KOPT-K1 (cell line): Measurements from ENCODE around the gene CCDC177.

ENCODE experiments used
- H3K27ac ChIP-seq: fragments of 200-600 bp; sonication (generic); 2 replicates; pipeline ENCODE4 v1.5.1; 2016; ENCODE audit warnings: antibody characterized with exemption, mild to moderate bottlenecking, low read depth, low read length; ENCODE audit not compliant: poor library complexity, severe bottlenecking
- H3K36me3 ChIP-seq: fragments of 200-600 bp; sonication (generic); 2 replicates; pipeline ENCODE4 v1.5.1; 2017; ENCODE audit warnings: antibody characterized with exemption, mild to moderate bottlenecking, low read length, moderate library complexity; ENCODE audit not compliant: insufficient read depth
- H3K9me3 ChIP-seq: fragments of 200-600 bp; sonication (generic); 2 replicates; pipeline ENCODE4 v1.5.1; 2017; ENCODE audit warnings: antibody characterized with exemption, low read length, mild to moderate bottlenecking; ENCODE audit not compliant: insufficient read depth, poor library complexity, severe bottlenecking

The CCDC177 gene

DNA sequence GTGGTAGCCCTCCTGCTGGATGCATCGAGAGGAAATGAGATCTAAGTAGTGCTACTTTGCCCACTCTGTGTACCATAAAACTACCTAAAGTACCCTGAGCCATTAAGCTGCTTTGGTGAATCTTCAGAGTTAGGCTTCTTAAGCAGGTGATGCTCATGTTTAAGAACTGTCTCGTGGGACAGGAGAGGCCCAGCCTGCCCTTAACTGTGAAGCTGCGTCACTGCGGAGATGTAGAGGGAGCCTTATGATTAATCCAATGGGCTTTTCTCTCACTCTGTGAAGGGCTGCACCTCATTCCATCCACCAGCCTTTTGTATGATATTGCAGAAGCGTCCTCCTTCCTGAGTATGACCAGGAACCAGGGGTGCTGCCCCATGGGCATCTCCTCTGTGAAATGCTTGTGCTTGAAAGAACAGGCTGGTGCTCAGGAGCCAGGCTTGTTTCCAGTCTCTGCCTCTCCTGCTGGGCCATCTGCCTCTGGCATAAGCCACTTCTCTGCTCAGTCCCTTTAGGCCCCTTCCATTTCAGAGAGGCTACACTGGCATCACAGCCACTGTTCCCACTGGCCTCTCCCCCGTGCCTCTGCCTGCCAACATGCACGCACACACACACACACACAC is 6.8 kb upstream of the CCDC177 start:
- Histone ChIP-seq H3K9me3 (no peaks in the 10 kb centered on the region), H3K27ac (no peak overlapping the region), H3K36me3 (no peaks in the 10 kb centered on the region)

DNA sequence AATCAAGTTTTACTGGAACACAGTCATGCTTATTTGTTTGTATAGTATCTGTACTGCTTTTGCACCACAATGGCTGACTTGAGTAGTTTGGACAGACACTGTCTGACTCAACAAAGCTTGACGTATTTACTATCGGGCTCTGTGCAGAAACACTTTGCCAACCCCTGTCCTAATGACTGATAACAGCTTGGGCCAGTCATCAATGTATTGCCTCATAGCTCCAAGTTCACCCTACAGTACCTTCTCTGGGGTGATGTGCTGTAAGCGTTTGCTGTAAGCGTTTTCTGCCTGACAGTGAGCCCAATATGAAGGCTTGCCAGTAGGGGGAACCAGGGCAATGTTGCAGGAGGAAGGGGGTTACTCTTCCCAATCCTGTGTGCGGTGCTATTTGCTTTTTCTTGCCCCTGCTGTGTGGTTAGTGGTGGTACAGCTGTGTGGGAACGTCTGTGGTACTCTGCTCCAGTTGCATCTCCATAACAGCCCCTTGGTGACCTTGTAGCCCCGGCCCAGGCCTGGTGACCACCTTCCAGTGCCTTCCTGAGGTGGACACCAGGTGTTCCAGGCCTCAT is 5.4 kb upstream of the CCDC177 start:
- no peaks in the 10 kb centered on the region for H3K9me3 ChIP-seq
- H3K36me3 ChIP-seq: no peaks in the 10 kb centered on the region
- no peak overlapping the region for H3K27ac ChIP-seq

GRCh38 chr14:69579476-69579875 is 4.8 kb upstream of the CCDC177 start:
- Histone ChIP-seq H3K27ac (no peak overlapping the region), H3K36me3 (no peaks in the 10 kb centered on the region)

DNA sequence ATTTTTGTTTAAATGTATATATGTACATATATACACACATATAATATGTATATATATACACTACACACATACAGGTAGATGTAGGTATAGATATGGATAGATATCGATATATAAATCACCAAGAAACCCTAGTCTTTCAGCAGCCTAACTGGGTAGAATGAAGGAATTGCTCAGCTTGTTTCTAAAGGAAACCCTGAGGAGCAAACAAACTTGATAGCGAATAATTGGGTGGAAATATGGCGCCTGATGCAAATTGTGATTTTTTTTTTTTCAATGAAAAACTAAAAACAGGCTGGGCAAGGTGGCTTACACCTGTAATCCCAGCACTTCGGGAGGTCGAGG is 254 bp upstream of the CCDC177 start:
- no peaks in the 10 kb centered on the region for H3K36me3 ChIP-seq
- no peak overlapping the region for H3K27ac ChIP-seq
- no peaks in the 10 kb centered on the region for H3K9me3 ChIP-seq

More at GRCh38 chr14:69579476-69579875, 4.8 kb upstream of the CCDC177 start:
- no peaks in the 10 kb centered on the region for H3K9me3 ChIP-seq

GRCh38 chr14:69573831-69574262 is 824 bp downstream of the CCDC177 start:
- Histone ChIP-seq H3K27ac (no peak overlapping the region), H3K36me3 (no peaks in the 10 kb centered on the region), H3K9me3 (no peaks in the 10 kb centered on the region)

DNA sequence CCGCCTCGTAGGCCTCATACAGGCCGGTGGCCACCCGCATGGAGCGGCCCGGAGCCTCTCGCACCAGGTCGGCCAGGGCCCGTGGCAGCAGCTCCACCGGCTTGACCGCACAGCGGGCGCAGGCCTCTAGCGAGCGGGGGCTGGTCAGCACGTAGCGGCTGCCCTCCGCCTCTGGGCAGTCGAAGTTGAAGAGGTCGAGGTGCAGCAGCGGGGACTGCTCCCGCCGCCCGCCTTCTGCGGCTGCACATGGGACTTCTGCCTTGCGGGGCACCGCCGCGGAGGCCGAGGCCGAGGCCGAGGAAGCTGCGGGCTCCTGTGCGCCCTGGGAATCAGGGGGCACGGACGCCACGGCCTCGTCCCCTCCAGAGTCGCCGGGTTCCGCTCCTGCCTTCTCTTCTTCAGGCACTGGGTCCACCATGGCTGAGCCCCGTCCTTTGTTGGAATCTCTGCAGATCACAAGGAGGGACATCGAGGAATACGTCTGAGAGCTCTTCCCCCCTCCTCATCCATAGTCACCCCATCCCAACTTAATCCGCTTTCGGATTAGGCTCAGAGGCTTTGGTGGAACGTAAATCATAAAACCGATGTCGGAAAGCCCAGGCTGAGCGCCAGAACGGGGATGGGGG is 1.4 kb downstream of the CCDC177 start:
- Histone ChIP-seq H3K27ac (no peak overlapping the region), H3K9me3 (no peaks in the 10 kb centered on the region)

GRCh38 chr14:69572841-69573135 is 1.9 kb downstream of the CCDC177 start:
- no peak overlapping the region for H3K27ac ChIP-seq

More for the DNA sequence above, 1.4 kb downstream of the CCDC177 start:
- no peaks in the 10 kb centered on the region for H3K36me3 ChIP-seq

GRCh38 chr14:69572030-69572840 is 2.4 kb downstream of the CCDC177 start:
- no peaks in the 10 kb centered on the region for H3K36me3 ChIP-seq
- no peaks in the 10 kb centered on the region for H3K9me3 ChIP-seq
- H3K27ac ChIP-seq: no peak overlapping the region

More at GRCh38 chr14:69572841-69573135, 1.9 kb downstream of the CCDC177 start:
- no peaks in the 10 kb centered on the region for H3K36me3 ChIP-seq
- H3K9me3 ChIP-seq: no peaks in the 10 kb centered on the region

- no peak overlapping the region for H3K27ac ChIP-seq
- H3K36me3 ChIP-seq: no peaks in the 10 kb centered on the region
- H3K9me3 ChIP-seq: no peaks in the 10 kb centered on the region
Observed at GRCh38 chr14:69571449-69572029, 3.1 kb downstream of the CCDC177 start.

GRCh38 chr14:69570836-69571330 is 3.8 kb downstream of the CCDC177 start:
- Histone ChIP-seq H3K9me3 (no peaks in the 10 kb centered on the region), H3K36me3 (no peaks in the 10 kb centered on the region), H3K27ac (no peak overlapping the region)

DNA sequence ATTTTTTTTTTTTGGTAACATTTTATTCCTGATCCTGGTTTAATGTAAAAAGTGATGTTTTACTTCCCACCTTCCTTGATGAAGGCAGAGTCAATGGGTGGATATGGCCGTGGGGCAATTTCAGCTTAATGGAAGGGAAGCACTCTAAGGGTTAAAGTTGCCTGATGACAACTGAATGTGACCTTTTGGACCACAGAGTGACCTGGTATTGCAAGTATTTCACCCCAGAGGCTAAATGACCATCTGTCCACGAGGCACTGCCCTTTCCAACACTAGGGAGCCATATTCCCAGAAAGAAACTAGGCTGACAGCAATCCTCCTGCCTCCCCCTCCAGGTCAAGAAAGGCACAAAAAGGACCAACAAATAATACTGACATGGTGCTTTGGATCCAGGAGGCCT is 4.8 kb downstream of the CCDC177 start:
- Histone ChIP-seq H3K36me3 (no peaks in the 10 kb centered on the region), H3K9me3 (no peaks in the 10 kb centered on the region), H3K27ac (no peak overlapping the region)

- Histone ChIP-seq H3K9me3 (no peaks in the 10 kb centered on the region), H3K36me3 (no peaks in the 10 kb centered on the region), H3K27ac (no peak overlapping the region)
Observed at GRCh38 chr14:69567563-69567962, 7.1 kb downstream of the CCDC177 start.

DNA sequence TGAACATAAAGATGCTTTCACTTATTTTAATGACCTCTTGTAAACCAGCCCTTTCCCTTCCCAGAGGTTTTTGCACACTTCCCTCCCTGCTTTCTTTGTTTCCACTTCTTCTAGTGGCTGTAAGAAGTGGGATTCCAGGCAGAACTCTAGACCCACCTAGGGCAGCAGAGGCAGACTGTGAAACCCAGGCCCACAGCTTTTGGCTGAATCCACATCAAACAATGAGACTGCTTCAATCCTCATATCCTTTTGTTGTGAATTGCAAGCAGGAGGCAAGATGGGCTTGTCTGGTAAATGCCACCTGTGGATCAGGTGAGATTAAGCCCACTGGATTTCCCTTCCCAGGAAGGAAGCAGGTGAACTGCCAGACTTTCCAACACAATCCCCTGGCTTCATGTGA is 12.8 kb downstream of the CCDC177 start:
- Histone ChIP-seq H3K27ac (no peak overlapping the region), H3K36me3 (no peaks in the 10 kb centered on the region), H3K9me3 (no peaks in the 10 kb centered on the region)

DNA sequence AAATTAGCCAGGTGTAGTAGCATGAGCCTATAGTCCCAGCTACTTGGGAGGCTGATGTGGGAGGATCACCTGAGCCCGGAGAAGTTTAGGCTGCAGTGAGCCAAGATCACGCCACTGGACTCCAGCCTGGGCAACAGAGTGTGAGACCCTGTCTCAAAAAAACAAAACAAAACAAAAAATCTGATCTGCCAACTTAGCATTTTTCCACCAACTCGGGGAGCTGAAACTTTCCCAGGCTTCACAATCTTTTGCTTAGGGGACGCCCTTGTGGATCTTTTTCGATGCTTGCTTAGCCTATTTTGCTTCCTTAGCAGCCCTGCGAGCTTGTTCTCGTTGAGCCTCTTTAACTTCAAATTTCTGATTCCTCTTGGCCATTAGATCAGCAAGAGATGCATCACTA is 13.8 kb downstream of the CCDC177 start:
- no peaks in the 10 kb centered on the region for H3K36me3 ChIP-seq
- H3K9me3 ChIP-seq: no peaks in the 10 kb centered on the region
- H3K27ac ChIP-seq: no peak overlapping the region

- no peaks in the 10 kb centered on the region for H3K9me3 ChIP-seq
- H3K27ac ChIP-seq: no peak overlapping the region
- H3K36me3 ChIP-seq: no peaks in the 10 kb centered on the region
Observed at GRCh38 chr14:69559581-69560011, 15.1 kb downstream of the CCDC177 start.
